Measurements from ENCODE around the gene TNRC6C. TPM values are rescaled to one million over a fixed set of nuclear protein-coding genes. Genes with fewer than 3 reads are reported as not detected.
A peak's percentile ranks its signal among the peaks of the same experiment; 100 is the strongest.

TNRC6C gene
- total RNA-seq, 4 donors from 2014 or later: 9.1 to 32.7 (median 14.3) TPM

GRCh38 chr17:78116411-78116810 lies 157.9 kb downstream of the TNRC6C start:
- H3K27ac ChIP-seq: no peak overlapping the region
- TF ChIP-seq POLR2A (IDR thresholded peaks at IDR 0.05) (no peak), CTCF (IDR thresholded peaks at IDR 0.05) (no peak)
- intact Hi-C loops (cut with DNase I): no loop called here
- no peaks in the 10 kb centered on the region for H3K27me3 ChIP-seq
- no peak for DNase-seq
- no peaks in the 10 kb centered on the region for H3K36me3 ChIP-seq
- 94 to 96% methylated on average over 9 of the region's 9 CpGs for WGBS, 2 donors
- peaks cover 9 to 27% of the 10 kb centered on the region in 2 donors for H3K4me1 ChIP-seq
- H3K4me3 ChIP-seq (replicated peaks in 1 of 3): no peak overlapping the region
- no peaks in the 10 kb centered on the region for H3K9me3 ChIP-seq

- no peaks in the 10 kb centered on the region for H3K9me3 ChIP-seq
- H3K27ac ChIP-seq: peak overlapping the region in 1 of 3 donors; percentile 21
- H3K4me3 ChIP-seq (replicated peaks in 1 of 3): no peak overlapping the region
- no peak for TF ChIP-seq POLR2A (IDR thresholded peaks at IDR 0.05)
- TF ChIP-seq CTCF (IDR thresholded peaks at IDR 0.05): peak in 4 of 6 experiments; percentile 28 to 52 (median 42)
- H3K27me3 ChIP-seq: no peaks in the 10 kb centered on the region
- H3K36me3 ChIP-seq: no peaks in the 10 kb centered on the region
- intact Hi-C loops (cut with DNase I): no loop called here
- WGBS, 2 donors: 32 to 44% methylated on average over 14 to 18 of the region's 41 CpGs
- peak; percentile 74 to 83 for DNase-seq
- H3K4me1 ChIP-seq: peaks cover 9 to 26% of the 10 kb centered on the region in 2 donors
Observed at GRCh38 chr17:78117027-78117981, 158.8 kb downstream of the TNRC6C start.

- WGBS, 2 donors: 86 to 94% methylated on average over 6 to 9 of the region's 14 CpGs
- Histone ChIP-seq H3K27me3 (no peaks in the 10 kb centered on the region), H3K9me3 (no peaks in the 10 kb centered on the region), H3K4me3 (replicated peaks in 1 of 3) (no peak overlapping the region), H3K27ac (no peak overlapping the region), H3K4me1 (peaks cover 9 to 17% of the 10 kb centered on the region in 2 donors), H3K36me3 (no peaks in the 10 kb centered on the region)
- no peak for DNase-seq
- TF ChIP-seq POLR2A (IDR thresholded peaks at IDR 0.05) (no peak), CTCF (IDR thresholded peaks at IDR 0.05) (no peak)
- intact Hi-C loops (cut with DNase I): no loop called here
Observed at GRCh38 chr17:78118801-78119241, 160.3 kb downstream of the TNRC6C start.

GRCh38 chr17:78120537-78120936 lies 162.0 kb downstream of the TNRC6C start:
- 97% methylated on average over 10 to 13 of the region's 13 CpGs for WGBS, 2 donors
- Histone ChIP-seq H3K27ac (no peak overlapping the region), H3K27me3 (no peaks in the 10 kb centered on the region), H3K4me3 (replicated peaks in 1 of 3) (no peak overlapping the region), H3K9me3 (no peaks in the 10 kb centered on the region), H3K4me1 (peaks cover 5 to 18% of the 10 kb centered on the region in 2 donors), H3K36me3 (no peaks in the 10 kb centered on the region)
- TF ChIP-seq CTCF (IDR thresholded peaks at IDR 0.05) (no peak), POLR2A (IDR thresholded peaks at IDR 0.05) (no peak)
- DNase-seq: no peak
- intact Hi-C loops (cut with DNase I): no loop called here
